Measurements from ENCODE around the gene ETV5.
A peak's percentile ranks its signal among the peaks of the same experiment; 100 is the strongest.

ETV5 gene

DNA sequence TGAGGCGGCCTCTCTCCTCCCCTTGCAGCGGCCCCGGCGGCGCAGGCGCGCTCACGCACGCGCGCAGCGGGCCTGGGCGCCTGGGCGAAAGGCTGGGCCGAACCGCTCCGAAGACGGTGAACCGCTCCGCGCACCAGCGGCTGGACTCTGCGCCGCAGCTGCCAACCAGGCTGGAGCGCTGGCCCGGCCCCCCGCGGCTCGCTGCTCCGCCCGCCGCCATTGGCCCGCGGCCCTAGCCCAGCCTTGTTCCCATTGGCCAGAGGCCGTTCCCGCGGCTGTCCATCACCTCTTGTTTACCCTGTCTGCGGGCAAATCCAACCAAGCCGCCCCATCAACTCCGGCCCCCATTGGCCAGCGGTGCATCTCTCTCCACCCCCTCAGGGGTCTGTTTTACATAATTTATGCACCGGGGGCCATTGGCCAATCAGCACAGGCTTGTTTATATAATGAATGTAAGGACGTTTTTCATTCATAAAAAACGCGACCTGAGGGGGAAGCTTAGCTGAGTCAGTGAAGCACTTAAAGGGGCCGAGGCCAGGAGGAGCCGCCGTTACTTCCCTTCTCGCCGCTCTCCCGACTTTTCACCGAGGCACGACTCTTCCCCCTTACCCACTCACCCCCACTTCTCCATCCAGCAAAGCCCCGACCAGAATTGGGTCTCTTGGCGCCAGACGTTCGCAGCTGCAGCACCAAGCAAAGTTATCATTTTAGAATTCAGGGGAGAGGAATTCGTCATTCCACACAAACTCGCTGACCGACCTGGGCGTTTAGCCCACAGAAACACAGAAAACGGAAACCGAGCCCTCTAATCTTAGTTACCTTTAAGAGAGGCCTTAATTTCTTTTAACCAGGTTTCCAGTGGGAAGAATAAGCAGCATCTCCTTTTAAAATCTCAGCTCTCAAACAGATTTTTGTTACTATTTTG, at the start of gene ETV5:
Gene ETV5, minus strand, starts transcription at position 149 of the 925 bp plus-strand sequence. CDS start 3,221 bp downstream, outside the sequence.
- no peak for TF ChIP-seq CTCF (IDR thresholded peaks at IDR 0.05; ENCODE audit: low read length, missing control alignments)
- peak within 1 kb of the TSS; percentile 88 for H3K4me3 ChIP-seq (replicated peaks; ENCODE audit: low read depth, low read length)

GRCh38 chr3:186154641-186155040, 45.8 kb upstream of the ETV5 start:
- TF ChIP-seq CTCF (IDR thresholded peaks at IDR 0.05; ENCODE audit: low read length, missing control alignments): no peak
- no peak for DNase-seq (ENCODE audit: low read depth)
- no peak overlapping the region for H3K4me3 ChIP-seq (replicated peaks; ENCODE audit: low read depth, low read length)

More for the DNA sequence above, at the start of gene ETV5:
- peak; percentile 100 for DNase-seq (ENCODE audit: low read depth)

DNA sequence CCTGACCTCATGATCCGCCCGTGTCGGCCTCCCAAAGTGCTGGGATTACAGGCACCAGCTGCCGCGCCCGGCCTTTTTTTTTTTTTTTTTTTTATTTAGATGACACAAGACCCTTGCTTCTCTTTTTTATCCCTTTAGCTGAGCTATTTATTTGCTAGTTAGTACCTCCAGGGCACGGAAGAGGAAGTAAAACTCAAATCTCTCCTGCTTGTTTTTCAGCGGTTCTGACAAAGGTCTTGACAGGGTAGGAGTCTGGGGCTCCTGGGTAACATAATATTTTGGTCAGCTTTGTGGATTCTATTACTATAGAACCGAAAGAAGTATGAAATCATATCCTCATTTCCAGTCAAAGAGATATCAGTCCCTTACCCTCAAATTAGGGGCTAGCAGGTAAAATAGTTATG, 44.0 kb upstream of the ETV5 start:
- TF ChIP-seq CTCF (IDR thresholded peaks at IDR 0.05; ENCODE audit: low read length, missing control alignments): no peak
- H3K4me3 ChIP-seq (replicated peaks; ENCODE audit: low read depth, low read length): no peak overlapping the region
- no peak for DNase-seq (ENCODE audit: low read depth)

GRCh38 chr3:186152361-186152798, 43.5 kb upstream of the ETV5 start:
- TF ChIP-seq CTCF (IDR thresholded peaks at IDR 0.05; ENCODE audit: low read length, missing control alignments): no peak
- H3K4me3 ChIP-seq (replicated peaks; ENCODE audit: low read depth, low read length): no peak overlapping the region
- DNase-seq (ENCODE audit: low read depth): no peak

GRCh38 chr3:186151077-186151971, 42.4 kb upstream of the ETV5 start:
- no peak for DNase-seq (ENCODE audit: low read depth)

More at GRCh38 chr3:186151077-186151971, 42.4 kb upstream of the ETV5 start:
- TF ChIP-seq CTCF (IDR thresholded peaks at IDR 0.05; ENCODE audit: low read length, missing control alignments): no peak
- no peak overlapping the region for H3K4me3 ChIP-seq (replicated peaks; ENCODE audit: low read depth, low read length)
